Tongue (tissue), 2 donors: Measurements from ENCODE around the gene SAMD10. TPM values are rescaled to one million over a fixed set of nuclear protein-coding genes. Genes with fewer than 3 reads are reported as not detected.

Source experiments
- DNase-seq: peaks from one replicate; pipeline ENCODE4 v3.0.0-alpha.2; 2015
- total RNA-seq: library from RNA; depleted of rRNA; stranded (reverse); fragments of >200 nt; gene quantifications from one replicate; pipeline ENCODE4 v1.2.3, GENCODE V29; 2014

SAMD10 gene
- total RNA-seq, 1 donor from 2014 or later: 2.6 TPM

GRCh38 chr20:63955827-63956663 lies 23.4 kb downstream of the SAMD10 start, which contains the start of gene UCKL1:
Gene UCKL1, minus strand, starts transcription at chr20:63956416. Its CDS starts 44 bp downstream, at chr20:63956372.
- DNase-seq: peak; percentile 95

- DNase-seq: peak; percentile 37
Measured at GRCh38 chr20:63955281-63955826, 24.1 kb downstream of the SAMD10 start.

GRCh38 chr20:63953764-63954429 lies 25.5 kb downstream of the SAMD10 start:
- DNase-seq: no peak

- DNase-seq: no peak
Measured at GRCh38 chr20:63952769-63953168, 26.7 kb downstream of the SAMD10 start.

GRCh38 chr20:63952210-63952535 lies 27.3 kb downstream of the SAMD10 start:
- DNase-seq: no peak

- no peak for DNase-seq
Measured at GRCh38 chr20:63951398-63952209, 27.8 kb downstream of the SAMD10 start.

- peak; percentile 49 for DNase-seq
Measured at GRCh38 chr20:63950701-63951397, 28.6 kb downstream of the SAMD10 start.

GRCh38 chr20:63947638-63948456 lies 31.6 kb downstream of the SAMD10 start:
- DNase-seq: no peak

GRCh38 chr20:63946986-63947637 lies 32.3 kb downstream of the SAMD10 start:
- no peak for DNase-seq

- no peak for DNase-seq
Measured at GRCh38 chr20:63945921-63946920, 33.2 kb downstream of the SAMD10 start.

- no peak for DNase-seq
Measured at GRCh38 chr20:63945031-63945658, 34.3 kb downstream of the SAMD10 start.

GRCh38 chr20:63944078-63944941 lies 35.1 kb downstream of the SAMD10 start:
- DNase-seq: no peak

- DNase-seq: no peak
Measured at GRCh38 chr20:63943808-63944077, 35.7 kb downstream of the SAMD10 start.

- no peak for DNase-seq
Measured at GRCh38 chr20:63942969-63943807, 36.3 kb downstream of the SAMD10 start.

- peak; percentile 57 for DNase-seq
Measured at GRCh38 chr20:63942250-63942951, 37.0 kb downstream of the SAMD10 start.
